ENCODE measurements around the gene CFAP65.
A peak's percentile ranks its signal among the peaks of the same experiment; 100 is the strongest.

CFAP65 gene

DNA sequence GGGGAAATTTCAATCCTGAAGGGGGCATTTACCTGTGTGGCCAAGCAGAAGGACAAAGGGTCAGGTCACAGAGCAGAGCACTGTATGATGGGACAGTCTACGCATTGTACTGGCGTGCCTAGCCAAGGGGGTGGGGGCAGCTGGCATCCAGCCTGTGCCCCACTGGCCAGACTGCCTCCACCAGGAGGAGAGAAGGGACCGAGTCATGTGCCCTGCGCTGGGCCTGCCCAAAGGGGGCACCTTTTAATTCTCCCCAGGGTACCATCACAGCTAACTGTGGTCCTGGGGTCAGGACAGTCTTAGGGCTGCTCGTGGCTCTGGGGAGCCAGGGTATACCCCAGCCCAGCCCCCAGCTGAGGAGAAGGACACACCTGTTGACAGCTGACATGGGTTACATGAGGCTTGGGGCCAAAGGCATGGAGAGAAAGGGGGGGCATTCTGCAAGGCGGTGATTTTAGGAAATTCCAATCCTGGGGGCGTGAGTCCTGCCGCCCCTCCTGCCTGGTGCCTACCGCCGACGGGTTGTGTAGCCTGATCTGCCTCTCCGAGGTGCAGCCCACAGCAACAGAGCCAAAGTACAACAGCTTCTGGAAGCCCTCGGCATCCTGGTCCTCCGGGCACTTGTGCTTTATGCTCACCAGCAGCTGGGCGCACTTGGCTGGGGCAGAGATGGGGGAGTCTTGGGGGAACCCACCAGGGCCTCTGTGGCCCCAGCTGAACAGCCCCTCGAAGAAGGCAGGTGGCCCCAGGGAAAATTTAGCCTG, 11.0 kb downstream of the CFAP65 start:
- DNase-seq: no peak

DNA sequence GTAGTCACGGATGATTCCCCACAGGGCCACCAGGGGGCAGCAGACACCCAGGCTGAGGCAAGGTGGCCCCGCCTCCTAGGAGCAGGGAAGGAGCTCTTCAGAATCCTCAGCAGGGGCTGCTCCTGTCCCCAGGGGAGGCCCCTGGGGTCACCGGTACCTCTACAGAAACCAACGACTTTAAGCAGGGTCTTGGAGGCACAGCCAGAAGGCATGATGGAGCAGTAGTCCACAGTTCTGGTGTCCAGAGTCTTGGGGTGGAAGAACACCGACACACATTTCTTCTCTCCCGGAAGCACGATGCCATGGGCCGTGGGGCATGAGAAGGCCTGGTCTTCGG, 11.5 kb downstream of the CFAP65 start:
- DNase-seq: peak; percentile 75

DNA sequence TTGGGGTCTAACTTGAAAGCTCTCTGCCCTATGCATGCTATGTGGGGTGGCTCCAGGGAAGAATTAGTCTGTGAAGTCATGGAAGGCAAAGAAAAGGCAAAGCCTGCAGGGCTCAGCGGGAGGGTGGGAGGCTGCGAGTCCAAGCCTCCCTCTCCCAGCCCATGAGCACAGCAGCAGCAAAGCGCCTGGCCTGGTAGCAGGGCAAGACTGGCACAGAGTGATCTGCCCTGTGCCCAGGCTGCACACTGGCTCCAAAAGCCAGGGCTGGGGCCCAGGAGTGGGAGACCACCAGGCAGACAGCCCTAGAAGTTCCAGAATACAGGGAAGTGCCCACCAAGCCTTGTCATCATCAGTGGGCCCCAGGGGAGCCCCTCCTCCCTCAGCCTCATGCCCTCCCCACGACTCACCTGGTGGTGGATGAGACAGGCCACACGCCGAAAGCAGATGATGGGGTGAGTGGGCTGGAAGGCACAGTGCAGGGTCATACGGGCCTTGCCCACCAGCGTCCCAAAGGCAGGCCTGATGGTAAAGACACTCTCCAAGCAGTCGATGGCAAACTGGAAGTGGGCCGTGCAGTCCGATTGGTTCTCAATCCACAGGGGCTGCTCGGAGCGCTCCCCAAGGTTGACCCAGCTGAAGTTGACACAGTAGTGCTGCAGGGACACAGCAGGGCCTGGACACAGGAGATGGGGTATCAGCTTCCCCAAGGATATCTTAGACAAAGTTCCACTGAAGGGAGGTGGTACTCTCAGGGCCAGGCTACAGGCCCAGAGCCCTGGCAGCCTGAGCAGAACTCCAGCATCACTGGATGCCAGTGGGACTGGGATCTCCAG, 12.1 kb downstream of the CFAP65 start:
- DNase-seq: no peak

DNA sequence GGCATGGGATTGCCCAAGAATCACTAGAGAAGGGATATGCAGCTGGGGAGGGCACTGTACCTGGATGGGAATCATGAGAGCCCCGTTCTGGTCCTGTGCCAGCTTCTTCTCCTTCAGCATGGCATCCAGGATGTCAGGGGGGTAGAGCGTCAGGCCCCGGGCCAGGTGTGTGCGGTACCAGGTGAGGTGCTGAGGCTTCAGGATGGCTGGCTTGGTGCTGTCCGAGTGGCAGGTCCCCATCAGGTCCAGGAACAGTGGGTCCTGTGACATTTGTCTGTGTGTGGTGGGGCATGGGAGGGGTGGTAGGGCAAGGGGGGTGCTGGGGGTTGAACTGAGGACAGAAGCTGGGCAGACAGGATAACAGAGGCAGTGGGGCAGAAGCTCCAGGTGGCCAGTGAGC, 13.2 kb downstream of the CFAP65 start:
- DNase-seq: no peak

DNA sequence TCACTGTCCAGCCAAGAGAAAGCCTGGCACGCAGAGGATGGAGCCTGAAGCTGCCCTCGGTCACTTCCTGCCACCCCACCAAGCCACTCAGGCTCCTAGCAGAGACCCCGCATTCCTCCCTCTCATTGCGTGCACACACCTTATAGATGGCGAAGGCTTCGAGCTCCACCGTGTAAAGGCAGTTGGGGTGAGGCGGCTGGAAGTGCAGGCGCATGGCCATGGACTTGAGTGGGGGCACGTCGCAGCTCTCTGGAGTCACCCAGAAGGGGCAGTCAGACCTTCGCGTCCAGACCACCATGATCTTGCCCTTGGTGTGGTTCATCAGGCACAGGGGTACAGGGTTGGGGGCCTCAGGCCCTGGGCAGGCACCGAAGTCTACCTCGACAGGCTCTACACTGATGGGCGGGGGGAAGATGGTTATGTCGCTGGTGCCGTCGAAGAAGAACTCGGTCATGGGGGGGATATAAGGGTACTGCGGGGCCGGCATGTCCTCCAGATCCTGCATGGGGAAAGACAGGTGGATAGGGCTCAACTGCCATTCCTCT, 13.7 kb downstream of the CFAP65 start:
- DNase-seq: no peak

DNA sequence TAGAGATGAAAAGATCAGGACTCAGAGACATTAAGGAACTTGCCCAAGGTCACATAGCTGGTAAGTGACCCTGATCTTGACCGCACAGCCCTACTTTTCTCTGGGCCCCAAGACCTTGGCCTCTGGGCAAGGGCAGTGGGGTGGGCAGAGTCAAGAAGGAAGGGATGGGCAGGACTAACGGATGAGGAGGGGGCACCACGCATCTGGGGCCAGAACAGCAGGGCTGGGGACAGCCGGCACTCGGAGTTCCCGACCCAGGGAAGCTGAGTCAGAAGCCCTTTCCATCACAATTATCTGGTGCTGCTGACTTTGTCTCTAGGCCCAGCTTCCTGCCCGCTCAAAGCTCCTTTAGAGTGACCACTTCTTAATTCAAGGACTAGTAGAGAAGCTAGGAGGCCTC, 14.4 kb downstream of the CFAP65 start:
- no peak for DNase-seq

DNA sequence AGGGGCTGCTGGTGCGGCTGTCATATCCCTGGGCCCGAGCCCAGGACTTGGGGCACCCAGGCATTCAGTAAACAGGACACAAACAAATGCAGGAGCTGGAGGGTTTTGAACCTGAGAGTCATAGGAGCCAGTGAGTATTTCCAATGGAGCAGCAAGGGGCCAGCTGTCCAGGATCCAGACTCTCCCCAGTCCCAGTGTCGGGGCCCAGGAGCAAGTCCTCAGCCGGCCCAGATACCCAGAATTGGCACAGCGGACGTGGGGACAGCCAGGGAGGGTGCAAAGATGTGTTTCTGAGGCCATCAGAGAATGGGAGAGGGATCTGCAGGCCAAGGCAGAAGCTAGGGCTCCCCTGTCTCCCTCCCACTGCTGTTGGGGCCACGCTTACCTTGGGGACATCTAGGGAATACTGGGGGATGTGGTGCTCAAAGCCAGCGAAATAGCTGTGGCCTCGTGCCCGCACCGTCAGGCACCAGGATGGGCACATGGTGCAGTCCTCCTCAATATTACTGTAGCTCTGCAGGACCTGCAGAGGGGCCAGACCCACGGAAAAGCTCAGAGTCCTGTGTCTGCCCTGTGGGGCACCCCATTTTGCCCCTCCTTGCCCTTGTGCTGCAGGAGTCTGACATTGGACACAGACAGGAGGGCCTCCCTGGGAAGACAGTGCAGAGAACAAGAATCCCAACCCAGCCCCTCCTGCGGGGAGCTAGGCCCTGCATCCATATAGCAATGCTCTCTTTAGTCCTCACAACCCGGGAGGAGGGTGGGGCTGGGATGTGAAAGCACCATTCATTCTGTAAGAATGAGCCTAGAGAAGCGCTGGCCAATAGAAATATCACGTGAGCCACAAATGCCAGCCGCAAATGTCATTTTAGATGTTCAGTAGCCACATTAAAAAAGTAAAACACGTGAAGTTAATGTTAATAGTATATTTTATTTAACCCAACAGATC, 15.4 kb downstream of the CFAP65 start:
- DNase-seq: no peak

DNA sequence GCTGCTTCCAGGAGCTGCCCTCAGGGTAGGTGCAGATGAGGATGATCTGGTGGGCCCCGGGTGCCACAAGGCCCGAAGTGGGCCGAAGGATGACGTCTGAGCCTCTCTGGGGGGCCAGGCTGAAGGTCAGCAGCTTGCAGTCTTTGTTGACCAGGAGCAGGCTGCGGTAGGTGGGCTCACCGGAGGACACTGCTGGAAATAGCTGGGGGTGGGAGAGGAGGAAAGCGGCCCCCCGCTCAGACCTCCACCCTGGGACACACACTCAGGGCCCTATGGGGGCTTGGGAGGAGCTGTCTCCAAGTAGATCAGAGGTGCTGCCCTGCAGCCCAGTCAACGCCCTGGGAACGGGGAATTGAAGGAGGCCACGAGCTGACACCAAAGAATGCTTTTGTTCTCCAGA, 17.3 kb downstream of the CFAP65 start:
- no peak for DNase-seq

DNA sequence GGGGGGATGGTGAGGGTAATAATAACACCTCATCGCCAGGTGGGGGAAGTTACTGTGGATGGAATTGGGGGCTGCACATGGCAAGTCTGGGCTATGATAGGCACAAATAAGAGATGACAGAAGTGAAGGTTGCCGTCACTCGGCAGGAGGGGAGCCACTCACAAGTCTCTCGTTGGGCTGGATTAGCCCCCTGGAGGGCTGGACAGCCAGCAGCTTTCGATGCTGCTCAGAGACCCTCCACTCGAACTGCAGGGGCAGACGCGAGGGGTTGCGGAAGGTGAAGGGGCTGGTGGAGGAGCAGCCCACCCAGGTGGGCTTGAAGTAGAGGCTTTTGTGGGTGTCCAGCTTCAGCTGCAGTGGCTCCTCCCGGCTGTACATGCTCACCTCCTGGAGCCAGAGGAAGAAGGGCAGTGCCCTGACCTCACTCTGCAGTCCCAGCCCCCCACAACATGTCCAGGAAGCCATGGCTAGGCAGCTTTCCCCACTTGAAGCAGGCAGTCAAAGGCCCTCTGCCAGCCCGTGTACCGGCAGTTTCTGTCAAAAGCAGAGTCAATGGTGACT, 18.2 kb downstream of the CFAP65 start:
- no peak for DNase-seq

DNA sequence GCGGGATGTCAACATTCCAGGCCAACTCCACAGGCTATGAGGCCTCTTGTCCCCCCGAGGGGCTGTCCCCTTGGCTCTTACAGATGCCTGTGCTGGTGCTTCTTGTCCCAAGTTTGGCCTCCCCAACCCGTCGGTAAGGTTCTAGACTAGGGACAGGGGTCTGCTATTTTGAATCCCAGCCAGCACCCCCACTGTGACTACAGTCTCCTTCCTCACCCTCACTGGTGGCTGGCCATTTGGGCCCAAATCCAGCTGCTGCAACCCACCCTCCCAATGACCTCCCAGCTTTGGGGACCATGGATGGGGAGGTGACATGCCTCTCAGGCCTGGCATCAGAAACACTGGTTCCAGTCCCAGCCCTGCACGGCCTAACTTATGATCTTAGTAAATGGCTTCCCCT, 18.7 kb downstream of the CFAP65 start:
- DNase-seq: no peak

DNA sequence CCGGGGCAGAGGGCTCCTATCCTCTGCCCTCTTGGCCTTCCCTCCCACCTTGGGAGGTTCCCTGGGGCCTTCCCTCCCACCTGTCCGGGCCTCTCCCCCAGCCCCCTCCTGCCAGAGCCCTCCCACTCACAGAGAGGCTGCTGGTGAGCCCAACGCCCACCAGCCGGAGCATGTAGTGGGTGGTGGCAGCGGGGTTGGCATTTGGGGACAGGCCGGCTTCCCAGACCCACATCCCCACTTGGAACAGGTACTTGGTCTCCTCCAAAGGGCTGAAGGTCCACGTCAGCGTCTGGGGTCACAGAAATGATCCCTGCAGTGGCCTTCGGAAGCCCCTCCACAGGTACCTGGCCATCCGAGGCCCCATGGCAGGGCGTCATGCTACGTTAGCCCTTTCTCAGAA, 19.3 kb downstream of the CFAP65 start:
- no peak for DNase-seq

DNA sequence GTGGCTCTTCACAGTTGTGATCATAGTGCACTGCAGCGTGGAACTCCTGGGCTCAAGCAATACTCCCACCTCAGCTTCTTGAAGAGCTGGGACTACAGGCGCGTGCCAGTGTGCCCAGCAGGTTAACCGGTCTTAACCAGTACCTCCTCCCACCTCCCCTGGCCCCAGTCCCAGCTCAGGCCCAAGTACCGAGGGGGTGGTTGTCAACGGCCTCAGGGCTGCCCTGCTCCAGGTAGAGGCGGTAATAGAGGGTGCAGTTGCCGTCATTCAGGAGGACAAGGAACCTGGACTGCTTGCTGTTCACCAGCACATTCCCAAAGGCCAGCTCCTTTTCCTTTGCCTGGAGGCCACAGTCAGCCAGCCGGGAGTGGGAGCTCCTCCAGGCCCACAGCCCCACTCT, 19.7 kb downstream of the CFAP65 start:
- DNase-seq: no peak

DNA sequence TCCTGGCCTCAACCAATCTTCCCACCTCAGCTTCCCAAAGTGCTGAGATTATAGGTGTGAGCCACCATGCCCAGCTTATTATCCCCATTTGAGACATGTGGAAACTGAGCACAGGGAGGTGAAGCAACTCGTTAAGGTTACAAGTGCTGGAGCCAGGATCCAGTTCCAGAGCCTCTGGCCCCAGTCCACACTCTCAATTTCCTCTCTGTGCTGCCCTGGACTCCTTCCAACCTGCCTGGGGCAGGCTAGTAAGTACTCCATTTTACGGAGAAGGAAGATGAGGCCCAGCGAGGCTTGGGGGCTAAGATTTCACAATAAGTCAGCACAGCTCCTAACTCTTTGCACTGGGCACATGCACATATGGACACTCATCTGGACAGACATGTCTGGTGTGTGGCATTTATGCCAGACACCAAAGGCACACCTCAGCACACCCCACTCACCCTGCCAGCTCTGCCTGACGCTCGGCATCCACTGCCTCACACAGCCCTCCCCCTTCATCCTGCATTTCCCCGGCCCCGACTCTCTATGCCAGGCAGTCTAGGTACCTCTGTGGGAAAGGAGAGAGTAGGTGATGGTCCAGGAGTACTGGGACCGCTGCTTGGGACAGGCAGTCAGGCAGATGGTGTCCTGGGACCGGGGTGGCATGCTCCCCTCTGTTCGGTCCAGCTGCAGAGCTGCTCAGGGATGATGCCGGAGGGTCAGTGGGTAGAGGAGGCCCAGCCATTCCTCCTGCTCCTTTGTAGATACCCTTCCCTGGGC, 20.5 kb downstream of the CFAP65 start:
- DNase-seq: no peak

DNA sequence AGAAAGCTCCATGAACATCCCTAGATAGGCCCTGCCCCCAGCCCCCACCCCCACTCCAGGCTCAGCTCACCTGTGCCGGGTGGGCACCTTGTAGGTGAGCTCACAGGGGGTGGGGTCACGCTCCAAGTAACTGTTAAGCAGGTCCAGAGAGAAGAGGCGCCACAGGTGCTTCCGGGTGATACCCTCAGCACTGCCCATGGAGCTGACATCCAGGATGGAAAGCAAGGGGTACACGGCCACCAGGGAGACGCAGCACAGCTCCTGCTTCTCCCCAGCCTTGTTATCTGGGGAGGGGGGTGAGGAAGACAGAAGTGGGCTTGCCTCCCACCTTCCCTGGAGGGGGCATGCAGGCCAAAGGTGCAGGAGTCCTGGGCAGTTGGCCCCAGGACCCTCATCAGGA, 21.9 kb downstream of the CFAP65 start:
- no peak for DNase-seq

DNA sequence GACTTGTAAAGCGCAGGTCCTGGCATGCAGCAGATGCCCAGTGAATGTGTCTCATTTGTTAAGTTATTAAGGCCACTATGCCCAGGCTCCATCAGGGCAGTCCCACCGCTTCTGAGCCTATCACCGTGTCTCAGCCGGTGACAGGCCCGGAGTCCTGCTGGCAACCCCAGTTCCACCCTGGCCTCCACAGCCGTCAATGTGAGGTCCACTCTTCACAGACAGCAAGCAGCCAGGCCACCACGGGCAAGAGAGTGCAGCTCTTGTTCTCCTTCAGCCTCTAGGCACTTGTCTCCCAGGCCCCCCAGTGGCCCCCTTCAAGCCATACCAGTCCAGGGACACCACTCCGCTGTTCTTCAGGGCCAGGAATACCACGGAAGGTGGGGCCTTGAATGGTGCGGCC, 22.6 kb downstream of the CFAP65 start:
- DNase-seq: no peak

DNA sequence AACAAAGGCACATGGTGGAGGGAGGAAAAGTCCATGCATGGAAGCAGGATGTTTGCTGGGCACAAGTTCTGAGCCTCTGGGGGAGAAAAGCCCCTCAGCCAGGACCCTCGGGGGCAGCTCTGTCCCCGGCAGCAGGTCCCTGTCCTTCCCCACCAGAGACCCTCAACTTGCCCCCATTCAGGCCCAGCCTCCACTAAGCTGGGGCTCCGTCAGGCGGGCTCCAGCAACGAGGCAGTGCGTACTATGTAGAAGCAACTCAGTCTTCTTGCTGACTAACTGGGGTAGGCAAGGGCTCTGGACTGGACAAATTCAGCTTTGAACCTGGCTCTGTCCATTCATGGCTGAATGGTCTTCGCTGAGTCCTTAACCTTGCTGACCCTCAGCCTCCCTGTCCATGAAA, 23.0 kb downstream of the CFAP65 start:
- DNase-seq: no peak

DNA sequence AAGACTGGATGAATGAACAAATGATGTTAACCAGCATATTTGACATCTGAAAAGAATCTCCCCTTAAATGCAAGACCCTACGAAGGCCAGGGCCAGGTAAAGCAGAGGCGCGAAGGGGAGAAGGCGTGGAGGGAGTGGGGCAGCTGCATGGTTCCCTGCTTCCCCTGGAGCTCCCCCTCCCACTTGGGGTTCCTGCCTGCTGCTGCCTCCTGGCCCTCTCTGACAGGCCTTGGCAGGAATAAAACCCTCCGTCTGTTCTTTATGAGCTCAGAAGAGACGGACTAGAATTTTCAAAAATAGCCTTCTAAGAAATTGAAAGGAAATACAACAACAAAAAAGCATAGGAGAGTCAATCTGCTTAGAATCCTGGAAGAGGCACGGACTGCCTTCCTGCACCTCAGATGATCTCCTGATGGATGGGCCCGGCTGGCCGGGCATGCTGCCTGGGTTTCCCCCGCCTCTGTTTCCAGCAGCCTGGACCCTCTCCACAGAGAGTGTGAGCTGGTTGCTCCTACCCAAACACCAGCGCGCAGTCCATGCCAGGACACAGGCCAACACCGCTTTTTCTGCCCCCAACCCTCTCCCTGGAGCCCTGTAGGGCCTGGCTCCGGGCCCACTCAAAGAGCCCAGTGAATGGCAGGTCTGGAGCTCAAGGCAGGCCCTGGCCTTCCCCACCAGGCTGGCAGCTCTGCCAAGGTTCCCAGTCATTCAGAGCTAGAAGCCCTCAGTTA, 23.9 kb downstream of the CFAP65 start:
- no peak for DNase-seq

DNA sequence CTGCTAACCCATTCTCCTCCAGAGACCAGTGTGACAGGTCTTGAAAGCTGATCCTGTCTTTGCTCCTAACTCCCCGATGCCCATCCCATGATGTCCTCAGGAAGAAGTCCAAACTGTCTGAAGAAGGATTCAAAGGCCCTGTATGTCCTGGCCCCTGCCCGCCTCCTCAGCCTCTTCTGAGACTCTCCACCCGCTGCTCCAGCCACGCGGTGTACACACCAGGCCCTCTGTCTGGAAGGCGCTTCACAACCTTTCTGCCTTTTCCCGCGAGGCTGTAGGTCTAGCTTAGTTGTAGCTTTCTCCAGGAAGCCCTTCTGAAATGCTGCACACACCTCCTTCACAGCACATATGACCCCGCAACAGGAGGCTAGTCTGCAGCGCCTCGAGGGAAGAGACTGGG, 24.6 kb downstream of the CFAP65 start:
- DNase-seq: no peak

DNA sequence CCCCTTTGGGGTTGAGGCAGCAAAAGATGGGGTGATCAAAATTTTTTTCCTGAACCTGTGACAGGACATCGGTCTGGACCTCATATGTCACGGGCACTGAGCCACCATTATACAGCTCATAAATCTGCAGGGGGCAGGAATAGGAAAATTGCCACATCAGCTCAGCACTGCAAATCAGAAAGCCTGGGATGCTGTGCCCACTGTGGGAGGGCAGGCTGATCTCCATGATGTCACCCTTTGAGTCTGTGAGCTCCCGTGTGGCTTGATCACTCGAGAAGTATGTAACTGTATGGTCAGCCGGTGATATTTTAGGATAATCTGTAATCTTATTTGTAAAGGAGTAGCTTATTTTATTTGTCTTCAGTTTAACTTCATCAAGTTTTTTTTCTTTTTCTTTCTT, 30.4 kb downstream of the CFAP65 start:
- no peak for DNase-seq

DNA sequence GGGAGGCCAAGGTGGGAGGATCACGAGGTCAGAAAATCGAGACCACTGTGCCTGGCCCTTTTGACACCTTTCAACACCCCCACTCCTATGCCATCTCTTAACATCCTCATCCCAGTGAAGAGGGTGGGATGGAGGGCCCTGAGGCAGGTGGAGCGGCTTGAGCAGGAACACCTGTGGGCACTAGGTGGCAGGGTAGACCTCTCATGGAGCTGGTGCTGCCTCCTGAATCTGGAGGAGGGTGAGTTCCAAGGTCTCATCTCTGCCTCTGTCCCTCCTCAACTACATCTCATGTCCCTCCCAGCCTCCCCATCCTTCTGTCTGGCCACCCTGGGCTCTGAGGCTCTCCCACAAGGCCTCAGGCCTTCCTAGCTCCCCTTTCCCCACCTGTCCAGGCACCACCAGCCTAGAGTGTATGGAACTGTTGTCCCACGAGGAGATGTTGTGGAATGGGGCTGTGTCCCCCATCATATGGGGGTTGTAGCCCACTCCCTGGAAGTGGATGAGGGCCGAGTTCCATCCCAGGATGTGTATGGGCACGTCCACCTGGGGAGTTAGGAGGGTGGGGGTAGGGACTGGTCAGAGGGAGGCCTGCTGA, 31.1 kb downstream of the CFAP65 start:
- no peak for DNase-seq

DNA sequence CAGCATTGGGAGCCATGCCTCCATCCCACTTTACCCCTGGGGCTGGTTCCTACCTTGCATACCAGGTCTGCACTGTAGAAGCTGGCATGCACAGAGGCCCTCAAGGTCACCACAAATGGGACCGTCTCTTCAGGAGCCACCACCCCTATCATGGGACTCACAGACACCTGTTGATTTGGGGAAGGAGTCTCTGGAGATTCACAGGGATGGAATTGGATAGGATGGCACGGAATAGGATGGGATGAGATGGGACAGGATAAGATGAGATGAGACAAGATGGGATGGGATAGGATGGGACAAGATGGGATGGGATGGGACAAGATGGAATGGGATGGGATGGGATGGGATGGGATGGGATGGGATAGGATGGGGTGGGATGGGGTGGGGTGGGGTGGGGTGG, 32.0 kb downstream of the CFAP65 start:
- DNase-seq: no peak
